Measurements from ENCODE around the gene KLF13. TPM values are rescaled to one million over a fixed set of nuclear protein-coding genes. Genes with fewer than 3 reads are reported as not detected.
A peak's percentile ranks its signal among the peaks of the same experiment; 100 is the strongest.

The KLF13 gene
- total and polyA plus RNA-seq, 2 experiments from 2014 or later: 23.5 to 28.6 TPM

GRCh38 chr15:31307270-31308184 is 19.1 kb upstream of the KLF13 start:
- Mint-ChIP-seq H3K27me3 (ENCODE audit: insufficient read depth, low read depth, poor library complexity) (peaks cover 22% of the 10 kb centered on the region), H3K27ac (peak overlapping the region; percentile 61; the same call in 1 of the 2 replicates), H3K36me3 (ENCODE audit: low read depth) (no peaks in the 10 kb centered on the region; the same call in 2 of the 3 replicates), H3K4me1 (peaks cover 68% of the 10 kb centered on the region), H3K9me3 (no peaks in the 10 kb centered on the region; the same call in 2 of the 3 replicates), H3K4me3 (peak overlapping the region; percentile 50)
- H3K9me2 ChIP-seq (ENCODE audit: insufficient read depth): no peaks in the 10 kb centered on the region
- H3K36me3 ChIP-seq (ENCODE audit: insufficient read depth): no peaks in the 10 kb centered on the region
- peak overlapping the region; percentile 74 for H3K4me2 ChIP-seq
- no peak for ATAC-seq
- peak overlapping the region; percentile 94 for H3K27ac ChIP-seq (ENCODE audit: low read depth)
- H3K4me1 ChIP-seq (ENCODE audit: insufficient read depth): peaks cover 65% of the 10 kb centered on the region
- no peaks in the 10 kb centered on the region for H4K20me1 ChIP-seq (replicated peaks; ENCODE audit: insufficient read depth)
- TF ChIP-seq ZNF114 (CRISPR knock-in tag; IDR thresholded peaks at IDR 0.05) (no peak), ZNF462 (CRISPR knock-in tag; IDR thresholded peaks at IDR 0.05) (no peak), POLR2AphosphoS5 (IDR thresholded peaks at IDR 0.05; ENCODE audit: low read depth) (no peak), EZH2phosphoT487 (IDR thresholded peaks at IDR 0.05; ENCODE audit: unreplicated experiment) (no peak), CREB1 (CRISPR knock-in tag; IDR thresholded peaks at IDR 0.05; ENCODE audit: low read depth) (no peak), STAT1 (IDR thresholded peaks at IDR 0.05; ENCODE audit: unreplicated experiment) (no peak), NANOG (IDR thresholded peaks at IDR 0.05; ENCODE audit: borderline replicate concordance) (no peak), CTCF (conservative IDR thresholded peaks at IDR 0.05; ENCODE audit: low read depth in 2 of 2) (no peak), JUNB (IDR thresholded peaks at IDR 0.05; ENCODE audit: unreplicated experiment) (no peak), EZH2 (IDR thresholded peaks at IDR 0.05; ENCODE audit: low read depth, unreplicated experiment) (no peak), REST (IDR thresholded peaks at IDR 0.05; ENCODE audit: unreplicated experiment) (no peak), ZNF331 (CRISPR knock-in tag; IDR thresholded peaks at IDR 0.05; ENCODE audit: low read depth) (no peak)
- TF ChIP-seq, protein P1, sequence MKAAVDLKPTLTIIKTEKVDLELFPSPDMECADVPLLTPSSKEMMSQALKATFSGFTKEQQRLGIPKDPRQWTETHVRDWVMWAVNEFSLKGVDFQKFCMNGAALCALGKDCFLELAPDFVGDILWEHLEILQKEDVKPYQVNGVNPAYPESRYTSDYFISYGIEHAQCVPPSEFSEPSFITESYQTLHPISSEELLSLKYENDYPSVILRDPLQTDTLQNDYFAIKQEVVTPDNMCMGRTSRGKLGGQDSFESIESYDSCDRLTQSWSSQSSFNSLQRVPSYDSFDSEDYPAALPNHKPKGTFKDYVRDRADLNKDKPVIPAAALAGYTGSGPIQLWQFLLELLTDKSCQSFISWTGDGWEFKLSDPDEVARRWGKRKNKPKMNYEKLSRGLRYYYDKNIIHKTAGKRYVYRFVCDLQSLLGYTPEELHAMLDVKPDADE (IDR thresholded peaks at IDR 0.05): no peak
- H3K79me2 ChIP-seq (replicated peaks; ENCODE audit: insufficient read depth): no peaks in the 10 kb centered on the region
- peak overlapping the region; percentile 28; the same call in 1 of the 2 replicates for H2AFZ ChIP-seq
- peak overlapping the region; percentile 35; the same call in 1 of the 2 replicates for H3K4me3 ChIP-seq
- no peak for DNase-seq (ENCODE audit: low spot score)
- peaks cover 15% of the 10 kb centered on the region for H3F3A ChIP-seq (replicated peaks; ENCODE audit: low read depth)
- no peaks in the 10 kb centered on the region for H3K27me3 ChIP-seq (ENCODE audit: insufficient read depth)
